Liver (tissue), 9 donors: ENCODE measurements around the gene DPF3. TPM values are rescaled to one million over a fixed set of nuclear protein-coding genes. Genes with fewer than 3 reads are reported as not detected.

ENCODE experiments used
- DNase-seq: peaks from one replicate; pipeline ENCODE4 v3.0.0-alpha.2; 2017; ENCODE audit warnings: low spot score
- H3K27ac ChIP-seq, 2 donors: one replicate each; pipeline ENCODE4 v1.7.0; 2013; ENCODE audit warnings: inconsistent platforms in 2 of 2, low read length in 2 of 2, control low read depth in 1 of 2, low read depth in 1 of 2, mild to moderate bottlenecking in 1 of 2
- H3K27me3 ChIP-seq, 4 donors: one replicate each; pipeline versions ENCODE4 v1.6.1 to v1.7.0; 2013; ENCODE audit warnings: low read length in 3 of 4, inconsistent platforms in 1 of 4, mild to moderate bottlenecking in 1 of 4, moderate library complexity in 1 of 4; ENCODE audit not compliant: control insufficient read depth in 4 of 4, insufficient read depth in 4 of 4
- H3K36me3 ChIP-seq, 4 donors: one replicate each; pipeline versions ENCODE4 v1.6.1 to v1.7.0; 2013; ENCODE audit warnings: low read length in 3 of 4, mild to moderate bottlenecking in 3 of 4, low read depth in 1 of 4, moderate library complexity in 1 of 4; ENCODE audit not compliant: control insufficient read depth in 4 of 4, insufficient read depth in 3 of 4
- H3K4me1 ChIP-seq, 4 donors: one replicate each; pipeline versions ENCODE4 v1.6.1 to v1.7.0; 2013; ENCODE audit warnings: low read length in 3 of 4, mild to moderate bottlenecking in 3 of 4, moderate library complexity in 1 of 4; ENCODE audit not compliant: control insufficient read depth in 4 of 4, insufficient read depth in 4 of 4
- H3K4me3 ChIP-seq, 3 donors: one replicate each; pipeline versions ENCODE4 v1.6.1 to v1.7.0; 2013; ENCODE audit warnings: low read length in 3 of 3, control low read depth in 1 of 3, low read depth in 1 of 3, mild to moderate bottlenecking in 1 of 3
- H3K9ac ChIP-seq, 2 donors: one replicate each; pipeline ENCODE4 v1.7.0; 2013; ENCODE audit warnings: low read length in 2 of 2, mild to moderate bottlenecking in 2 of 2, moderate library complexity in 2 of 2, control low read depth in 1 of 2, low read depth in 1 of 2
- H3K9me3 ChIP-seq, 4 donors: one replicate each; pipeline versions ENCODE4 v1.6.1 to v1.7.0; 2013; ENCODE audit warnings: low read length in 3 of 4; ENCODE audit not compliant: control insufficient read depth in 4 of 4
- ATF3 ChIP-seq: IDR thresholded peaks from 2 replicates; pipeline ENCODE4 v1.6.1; 2016; ENCODE audit warnings: antibody characterized with exemption
- CTCF ChIP-seq: fragments of 150-350 bp; IDR thresholded peaks from 2 replicates; pipeline ENCODE4 v1.5.1; 2017; ENCODE audit warnings: improper control_type of control experiment, low read depth, low read length; ENCODE audit not compliant: missing input control
- EGR1 ChIP-seq, 2 donors: IDR thresholded peaks; 2 replicates each; pipeline ENCODE4 v1.6.1; 2016 to 2018; ENCODE audit warnings: antibody characterized with exemption in 2 of 2, low read depth in 2 of 2
- FOXA1 ChIP-seq: IDR thresholded peaks from 2 replicates; pipeline ENCODE4 v1.6.1; 2016; ENCODE audit warnings: antibody characterized with exemption
- FOXA2 ChIP-seq: IDR thresholded peaks from 2 replicates; pipeline ENCODE4 v1.6.1; 2016; ENCODE audit warnings: antibody characterized with exemption
- GABPA ChIP-seq, 2 donors: IDR thresholded peaks in 1 of 2; conservative IDR thresholded peaks in 1 of 2; 2 replicates each; pipeline ENCODE4 v1.6.1; 2016; ENCODE audit warnings: antibody characterized with exemption in 2 of 2, mild to moderate bottlenecking in 1 of 2, moderate library complexity in 1 of 2
- HNF4A ChIP-seq, 2 donors: conservative IDR thresholded peaks; 2 replicates each; pipeline ENCODE4 v1.6.1; 2016; ENCODE audit warnings: antibody characterized with exemption in 2 of 2, mild to moderate bottlenecking in 2 of 2
- HNF4G ChIP-seq: IDR thresholded peaks from 2 replicates; pipeline ENCODE4 v1.6.1; 2016; ENCODE audit warnings: antibody characterized with exemption
- JUND ChIP-seq, 2 donors: IDR thresholded peaks; 2 replicates each; pipeline ENCODE4 v1.6.1; 2016; ENCODE audit warnings: antibody characterized with exemption in 2 of 2
- NR2F2 ChIP-seq: IDR thresholded peaks from 2 replicates; pipeline ENCODE4 v1.6.1; 2016; ENCODE audit warnings: antibody characterized with exemption
- RAD21 ChIP-seq, 2 donors: IDR thresholded peaks; 2 replicates each; pipeline ENCODE4 v1.6.1; 2016; ENCODE audit warnings: antibody characterized with exemption in 2 of 2, mild to moderate bottlenecking in 2 of 2
- SP1 ChIP-seq: IDR thresholded peaks from 2 replicates; pipeline ENCODE4 v1.6.1; 2018; ENCODE audit warnings: antibody characterized with exemption, mild to moderate bottlenecking
- TAF1 ChIP-seq: conservative IDR thresholded peaks from 2 replicates; pipeline ENCODE4 v1.6.1; 2016; ENCODE audit warnings: antibody characterized with exemption, mild to moderate bottlenecking
- YY1 ChIP-seq: IDR thresholded peaks from 2 replicates; pipeline ENCODE4 v1.6.1; 2016; ENCODE audit warnings: antibody characterized with exemption, mild to moderate bottlenecking
- ZBTB33 ChIP-seq: IDR thresholded peaks from 2 replicates; pipeline ENCODE4 v1.6.1; 2016; ENCODE audit warnings: antibody characterized with exemption
- WGBS: extraction: QIAGEN DNeasy Blood & Tissue Kit; methylation state at CpG from one replicate; pipeline ENCODE4 v1.1.7; 2013; 5-methylcytosine and 5-hydroxymethylcytosine counted together
- polyA plus RNA-seq, 2 donors: library from polyadenylated mRNA; stranded (reverse) in 1 of 2; unstranded in 1 of 2; fragments of 200-250 nt in 1 of 2; fragments of >200 nt in 1 of 2; fragmentation: Nextera tagmentation in 1 of 2; extraction: Ambion mirVana in 1 of 2; gene quantifications; one replicate each; pipeline versions ENCODE4 v1.2.1 to v1.2.3, GENCODE V29; 2013 to 2015
- total RNA-seq, 2 donors: library from RNA; depleted of rRNA; stranded (reverse); fragments of >200 nt; gene quantifications; one replicate each; pipeline ENCODE4 v1.2.3, GENCODE V29; 2014
- TF ChIP-seq, protein P1 (sequence below): IDR thresholded peaks from 2 replicates; pipeline ENCODE4 v1.6.1; 2016; ENCODE audit warnings: antibody characterized with exemption, mild to moderate bottlenecking
- donor health status: healthy.
- donor health status: healthy.
- donor health status: healthy.
- donor health status: healthy.
- donor health status: healthy.

Gene DPF3
- total and polyA plus RNA-seq, 4 donors, result 1.1 to 23.2 (median 2.5) TPM

GRCh38 chr14:72808564-72808963, 85.3 kb downstream of the DPF3 start:
- Histone ChIP-seq H3K36me3 (no peaks in the 10 kb centered on the region), H3K4me1 (peaks cover 4 to 15% (median 11%) of the 10 kb centered on the region in 4 donors), H3K9me3 (no peaks in the 10 kb centered on the region), H3K9ac (no peak overlapping the region), H3K27ac (no peak overlapping the region), H3K4me3 (no peak overlapping the region), H3K27me3 (no peaks in the 10 kb centered on the region)
- 81% methylated on average over 4 of the region's 4 CpGs for WGBS
- no peak for DNase-seq
- TF ChIP-seq NR2F2 (peak; percentile 32), GABPA (IDR thresholded peaks at IDR 0.05 in 1 of 2, conservative IDR thresholded peaks at IDR 0.05 in 1 of 2) (no peak)

- no peak overlapping the region for H3K27ac ChIP-seq
- WGBS, result 95% methylated on average over 3 of the region's 3 CpGs
- no peak overlapping the region for H3K4me3 ChIP-seq
- peaks cover 0 to 2% (median 0%) of the 10 kb centered on the region in 4 donors for H3K4me1 ChIP-seq
- no peak for DNase-seq
- peaks cover 0 to 3% (median 0%) of the 10 kb centered on the region in 4 donors for H3K36me3 ChIP-seq
- no peaks in the 10 kb centered on the region for H3K27me3 ChIP-seq
- no peak for TF ChIP-seq CTCF
- no peak for TF ChIP-seq ZBTB33
- no peak for TF ChIP-seq RAD21 (IDR thresholded peaks at IDR 0.05)
- TF ChIP-seq YY1, result no peak
- no peak for TF ChIP-seq NR2F2
- no peak for TF ChIP-seq ATF3
- no peak for TF ChIP-seq TAF1
- no peak overlapping the region for H3K9ac ChIP-seq
- H3K9me3 ChIP-seq, result no peaks in the 10 kb centered on the region
Measured at GRCh38 chr14:72802588-72802946, 91.3 kb downstream of the DPF3 start.

DNA sequence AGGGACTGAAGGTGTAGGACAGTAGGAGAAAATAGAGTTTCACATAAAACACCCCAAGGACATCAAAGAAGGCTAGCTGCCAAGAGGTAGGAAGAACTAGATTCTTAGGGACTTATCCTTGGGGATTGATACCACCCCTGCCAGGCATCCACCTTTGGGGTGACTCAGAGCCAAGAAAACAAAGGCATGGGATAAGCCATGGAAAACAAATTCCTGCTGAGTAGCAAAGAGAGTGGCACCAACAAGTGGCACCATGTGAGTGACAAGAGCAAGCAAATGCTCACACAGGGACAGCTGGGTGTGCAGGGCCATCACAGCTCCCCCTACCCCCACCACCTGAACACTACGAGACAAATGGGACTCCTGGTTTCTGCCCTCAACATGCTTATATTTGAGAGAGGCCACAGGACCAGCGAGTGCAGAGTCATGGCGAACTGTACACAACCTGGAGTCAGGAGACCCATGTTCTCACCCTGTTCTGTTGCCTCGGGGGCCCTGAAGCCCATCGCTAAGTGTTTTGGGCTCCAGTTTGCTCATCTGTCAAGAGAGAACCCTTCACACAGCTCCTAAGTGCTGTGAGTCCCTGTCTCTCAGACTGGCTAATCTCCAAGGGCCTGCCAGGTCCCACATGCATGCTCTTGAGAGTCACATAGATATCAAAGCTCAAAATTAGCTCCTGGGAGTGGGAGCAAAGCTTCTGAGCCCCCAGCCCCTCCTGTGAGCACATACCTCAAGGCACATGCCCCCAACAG, 91.9 kb downstream of the DPF3 start:
- 96% methylated on average over 5 of the region's 5 CpGs for WGBS
- no peaks in the 10 kb centered on the region for H3K27me3 ChIP-seq
- H3K4me1 ChIP-seq, result peaks cover 0 to 2% (median 0%) of the 10 kb centered on the region in 4 donors
- H3K27ac ChIP-seq, result no peak overlapping the region
- peaks cover 0 to 3% (median 0%) of the 10 kb centered on the region in 4 donors for H3K36me3 ChIP-seq
- no peak for DNase-seq
- no peak overlapping the region for H3K9ac ChIP-seq
- H3K4me3 ChIP-seq, result no peak overlapping the region
- no peaks in the 10 kb centered on the region for H3K9me3 ChIP-seq
- TF ChIP-seq, protein P1, sequence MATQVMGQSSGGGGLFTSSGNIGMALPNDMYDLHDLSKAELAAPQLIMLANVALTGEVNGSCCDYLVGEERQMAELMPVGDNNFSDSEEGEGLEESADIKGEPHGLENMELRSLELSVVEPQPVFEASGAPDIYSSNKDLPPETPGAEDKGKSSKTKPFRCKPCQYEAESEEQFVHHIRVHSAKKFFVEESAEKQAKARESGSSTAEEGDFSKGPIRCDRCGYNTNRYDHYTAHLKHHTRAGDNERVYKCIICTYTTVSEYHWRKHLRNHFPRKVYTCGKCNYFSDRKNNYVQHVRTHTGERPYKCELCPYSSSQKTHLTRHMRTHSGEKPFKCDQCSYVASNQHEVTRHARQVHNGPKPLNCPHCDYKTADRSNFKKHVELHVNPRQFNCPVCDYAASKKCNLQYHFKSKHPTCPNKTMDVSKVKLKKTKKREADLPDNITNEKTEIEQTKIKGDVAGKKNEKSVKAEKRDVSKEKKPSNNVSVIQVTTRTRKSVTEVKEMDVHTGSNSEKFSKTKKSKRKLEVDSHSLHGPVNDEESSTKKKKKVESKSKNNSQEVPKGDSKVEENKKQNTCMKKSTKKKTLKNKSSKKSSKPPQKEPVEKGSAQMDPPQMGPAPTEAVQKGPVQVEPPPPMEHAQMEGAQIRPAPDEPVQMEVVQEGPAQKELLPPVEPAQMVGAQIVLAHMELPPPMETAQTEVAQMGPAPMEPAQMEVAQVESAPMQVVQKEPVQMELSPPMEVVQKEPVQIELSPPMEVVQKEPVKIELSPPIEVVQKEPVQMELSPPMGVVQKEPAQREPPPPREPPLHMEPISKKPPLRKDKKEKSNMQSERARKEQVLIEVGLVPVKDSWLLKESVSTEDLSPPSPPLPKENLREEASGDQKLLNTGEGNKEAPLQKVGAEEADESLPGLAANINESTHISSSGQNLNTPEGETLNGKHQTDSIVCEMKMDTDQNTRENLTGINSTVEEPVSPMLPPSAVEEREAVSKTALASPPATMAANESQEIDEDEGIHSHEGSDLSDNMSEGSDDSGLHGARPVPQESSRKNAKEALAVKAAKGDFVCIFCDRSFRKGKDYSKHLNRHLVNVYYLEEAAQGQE, result no peak
- TF ChIP-seq CTCF (no peak), FOXA2 (no peak), NR2F2 (no peak), ATF3 (no peak), HNF4G (no peak), TAF1 (no peak), GABPA (IDR thresholded peaks at IDR 0.05 in 1 of 2, conservative IDR thresholded peaks at IDR 0.05 in 1 of 2) (no peak), JUND (IDR thresholded peaks at IDR 0.05) (no peak), HNF4A (conservative IDR thresholded peaks at IDR 0.05) (no peak), FOXA1 (no peak), RAD21 (IDR thresholded peaks at IDR 0.05) (no peak), EGR1 (IDR thresholded peaks at IDR 0.05; ENCODE audit: low read depth in 2 of 2) (no peak), SP1 (no peak)
